WTC11 (cell line): ENCODE measurements around the gene COBLL1. TPM values are rescaled to one million over a fixed set of nuclear protein-coding genes. Genes with fewer than 3 reads are reported as not detected.

Source experiments
- ATAC-seq: fragments of 200-7000 bp; cut with Tn5 transposase; 2 replicates; pipeline ENCODE4 v1.10.0; 2021; ENCODE audit warnings: mild to moderate bottlenecking, moderate library complexity
- CTCF ChIA-PET: fragments of 300-600 bp; sonication (Branson Sonifier 250); formaldehyde crosslinking; loops from one replicate; lab custom pipeline; 2021; ENCODE audit warnings: antibody characterized with exemption; lab: Charles Lee
- POLR2A ChIA-PET: fragments of 350-600 bp; sonication (Branson Sonifier 250); formaldehyde crosslinking; loops from one replicate; lab custom pipeline; 2021; ENCODE audit warnings: antibody characterized with exemption; lab: Charles Lee
- DNase-seq: peaks from one replicate; pipeline ENCODE4 v3.0.0; 2021; ENCODE audit warnings: low spot score
- H3K27ac Mint-ChIP-seq: 2 replicates; pipeline ENCODE4 v1.8.0; 2021; ENCODE audit warnings: mixed read lengths
- H3K27me3 Mint-ChIP-seq: 2 replicates; pipeline ENCODE4 v1.8.0; 2021; ENCODE audit warnings: low read depth, mild to moderate bottlenecking, moderate library complexity, mixed read lengths
- H3K36me3 Mint-ChIP-seq: 2 replicates; pipeline ENCODE4 v1.8.0; 2021; ENCODE audit warnings: mixed read lengths
- H3K4me1 Mint-ChIP-seq: 2 replicates; pipeline ENCODE4 v1.8.0; 2022; ENCODE audit warnings: mixed read lengths
- H3K4me3 Mint-ChIP-seq: 2 replicates; pipeline ENCODE4 v1.8.0; 2021; ENCODE audit warnings: mild to moderate bottlenecking, moderate library complexity, mixed read lengths
- H3K9me3 Mint-ChIP-seq: 2 replicates; pipeline ENCODE4 v1.8.0; 2021; ENCODE audit warnings: mixed read lengths
- ARID4B ChIP-seq: sonication (generic); formaldehyde crosslinking; IDR thresholded peaks from 2 replicates; pipeline ENCODE4 v1.8.0; 2023; ENCODE audit warnings: missing genetic modification reagents, mild to moderate bottlenecking, borderline replicate concordance
- ATF1 ChIP-seq: sonication (generic); formaldehyde crosslinking; IDR thresholded peaks from 2 replicates; pipeline ENCODE4 v1.8.1; 2023; ENCODE audit warnings: mild to moderate bottlenecking, moderate library complexity, missing genetic modification reagents
- CTCF ChIP-seq: fragments of 200-600 bp; IDR thresholded peaks from 2 replicates; pipeline ENCODE4 v1.8.0; 2022; ENCODE audit warnings: antibody characterized with exemption
- ERG ChIP-seq: fragments of 250-450 bp; sonication (Bioruptor Pico); IDR thresholded peaks from 2 replicates; pipeline ENCODE4 v1.8.0; 2021; ENCODE audit warnings: mild to moderate bottlenecking
- JUN ChIP-seq: sonication (generic); formaldehyde crosslinking; IDR thresholded peaks from 2 replicates; pipeline ENCODE4 v1.8.0; 2023; ENCODE audit warnings: mild to moderate bottlenecking, missing genetic modification reagents
- NR1H2 ChIP-seq: sonication (generic); formaldehyde crosslinking; IDR thresholded peaks from 2 replicates; pipeline ENCODE4 v1.9.0; 2021; ENCODE audit warnings: mild to moderate bottlenecking, moderate library complexity, missing genetic modification reagents
- NR2C2 ChIP-seq: sonication (generic); formaldehyde crosslinking; IDR thresholded peaks from 2 replicates; pipeline ENCODE4 v1.8.0; 2022; ENCODE audit warnings: mild to moderate bottlenecking, missing genetic modification reagents
- PRDM15 ChIP-seq: sonication (generic); formaldehyde crosslinking; IDR thresholded peaks from 2 replicates; pipeline ENCODE4 v1.8.0; 2022; ENCODE audit warnings: missing genetic modification reagents
- PREB ChIP-seq: sonication (generic); formaldehyde crosslinking; IDR thresholded peaks from 2 replicates; pipeline ENCODE4 v1.8.1; 2022; ENCODE audit warnings: mild to moderate bottlenecking, missing genetic modification reagents, moderate library complexity, borderline replicate concordance
- ZMAT4 ChIP-seq: fragments of 250-450 bp; sonication (Bioruptor Pico); IDR thresholded peaks from 2 replicates; pipeline ENCODE4 v1.9.0; 2021; ENCODE audit warnings: mild to moderate bottlenecking
- total RNA-seq: library from RNA; stranded (reverse); gene quantifications from 3 replicates; pipeline ENCODE4 v1.2.3, GENCODE V29; 2021

The COBLL1 gene
- total RNA-seq, 1 experiment from 2014 or later: 5.8 TPM

- no peak for TF ChIP-seq CTCF
- no peak for TF ChIP-seq JUN (CRISPR knock-in tag)
Measured at GRCh38 chr2:164688896-164689419, 152.7 kb downstream of the COBLL1 start (continued).

GRCh38 chr2:164681009-164681408 lies 160.6 kb downstream of the COBLL1 start:
- Mint-ChIP-seq H3K27me3 (no peaks in the 10 kb centered on the region), H3K9me3 (peaks cover 8% of the 10 kb centered on the region), H3K36me3 (no peaks in the 10 kb centered on the region), H3K27ac (no peak overlapping the region), H3K4me3 (no peak overlapping the region), H3K4me1 (no peaks in the 10 kb centered on the region)
- ATAC-seq (no peak), DNase-seq (no peak)
- TF ChIP-seq ZMAT4: no peak
- no peak for TF ChIP-seq NR2C2
- ChIA-PET POLR2A (no interaction called here), CTCF (no interaction called here)

- ChIA-PET CTCF (no interaction called here), POLR2A (no interaction called here)
- no peak for DNase-seq
- no peak overlapping the region for H3K27ac Mint-ChIP-seq
- no peak for ATAC-seq
- no peaks in the 10 kb centered on the region for H3K36me3 Mint-ChIP-seq
- no peak overlapping the region for H3K4me3 Mint-ChIP-seq
- H3K27me3 Mint-ChIP-seq: no peaks in the 10 kb centered on the region
- peaks cover 8% of the 10 kb centered on the region for H3K9me3 Mint-ChIP-seq
- TF ChIP-seq NR1H2 (no peak), ERG (CRISPR knock-in tag) (no peak), ATF1 (CRISPR knock-in tag) (no peak), PRDM15 (no peak), ARID4B (no peak), PREB (no peak)
- no peaks in the 10 kb centered on the region for H3K4me1 Mint-ChIP-seq
Measured at GRCh38 chr2:164678631-164679149, 162.9 kb downstream of the COBLL1 start.
